Lower lobe of right lung (tissue), 2 donors: ENCODE results near the gene RNF126. TPM values are rescaled to one million over a fixed set of nuclear protein-coding genes. Genes with fewer than 3 reads are reported as not detected.
A peak's percentile ranks its signal among the peaks of the same experiment; 100 is the strongest.

Experiments used
- ATAC-seq, 2 donors: fragments of 200-7000 bp; cut with Tn5 transposase; one replicate each; pipeline ENCODE4 v1.9.1; 2020 to 2022; ENCODE audit warnings: mild to moderate bottlenecking in 2 of 2, moderate library complexity in 2 of 2
- DNase-seq: peaks from one replicate; pipeline ENCODE4 v3.0.0-alpha.2; 2020
- H3K27ac ChIP-seq: fragments of 200-600 bp; one replicate; pipeline ENCODE4 v1.8.0; 2022
- H3K27me3 ChIP-seq: fragments of 200-600 bp; one replicate; pipeline ENCODE4 v1.8.0; 2022; ENCODE audit warnings: low read depth
- H3K36me3 ChIP-seq: fragments of 200-600 bp; one replicate; pipeline ENCODE4 v1.8.0; 2022; ENCODE audit warnings: mild to moderate bottlenecking
- H3K4me1 ChIP-seq: fragments of 200-600 bp; one replicate; pipeline ENCODE4 v1.8.0; 2022
- H3K4me3 ChIP-seq: fragments of 200-600 bp; one replicate; pipeline ENCODE4 v1.8.0; 2022; ENCODE audit warnings: mild to moderate bottlenecking
- H3K9me3 ChIP-seq: fragments of 200-600 bp; one replicate; pipeline ENCODE4 v1.8.0; 2022
- intact Hi-C: fragments of 100-400 bp; cut with DNase I; formaldehyde crosslinking; loops from one replicate; pipeline ENCODE4 v1.11.0; 2022
- long read RNA-seq: library from polyadenylated mRNA; unstranded; transcript quantifications from one replicate; pipeline ENCODE4 v2.0.0, GENCODE V29; 2021
- total RNA-seq: library from RNA; stranded (reverse); fragmentation: NEBNext Ultra II Directional; extraction: Animal tissue kit (Norgen Biotek cat#: 25700); gene quantifications from one replicate; pipeline ENCODE4 v1.2.1, GENCODE V29; 2021
- TF ChIP-seq, protein P1 (sequence below): fragments of 200-600 bp; IDR thresholded peaks from one replicate; pipeline ENCODE4 v1.8.0; 2022; ENCODE audit warnings: antibody characterized with exemption, mild to moderate bottlenecking
- donor health status: DM: no; HTN: yes; CAD: no; lungs with severe emphysema.

Gene RNF126
- total RNA-seq: 27.0 TPM
- long read RNA-seq, transcript RNF126-201 (9 exons, 1,694 nt): major isoform, 46 of 84 reads
- long read RNA-seq, partial matches to known transcripts: 12 of 84 reads
- long read RNA-seq, other reads (novel, unspliced or antisense): 18 of 84 reads

DNA sequence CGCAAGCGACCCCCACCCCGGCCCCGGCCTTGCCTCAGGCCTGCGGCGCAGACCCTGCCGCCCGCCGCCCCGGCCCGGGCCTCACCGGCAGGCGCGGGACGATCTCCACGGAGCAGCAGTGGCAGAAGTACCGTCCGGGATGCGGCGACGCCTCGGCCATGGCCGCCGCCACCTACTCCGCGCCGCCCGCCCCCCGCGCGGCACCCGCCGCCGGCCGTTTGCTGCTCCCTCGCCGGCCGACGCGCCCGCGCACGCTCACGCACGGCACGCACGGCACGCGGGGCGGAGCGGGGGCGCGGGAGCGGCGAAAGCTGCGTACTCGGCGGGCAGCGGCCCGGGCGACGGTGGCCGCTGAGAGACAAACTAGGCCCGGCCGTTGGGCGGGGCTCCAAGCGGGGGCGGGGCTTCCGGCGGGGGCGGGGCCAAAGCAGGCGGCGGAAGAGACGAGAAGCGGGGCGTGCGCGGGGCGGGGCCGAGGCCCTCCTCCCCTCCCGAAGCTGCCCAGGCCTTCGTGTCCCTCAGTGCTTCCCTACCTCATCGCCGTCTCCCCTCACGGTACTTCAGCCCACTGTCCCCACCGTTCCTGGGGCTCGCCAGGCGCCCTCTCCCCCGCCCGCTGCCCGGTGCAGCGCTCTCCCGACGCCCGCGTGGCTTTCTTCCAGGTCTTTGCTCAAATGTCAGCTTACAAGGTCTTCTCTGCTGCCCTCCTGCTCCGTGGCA, at the start of gene RNF126:
Gene RNF126 (minus strand): TSS at position 253 of the 720 bp plus-strand sequence. CDS start 93 bp downstream, at position 160.
- H3K4me1 ChIP-seq: peaks cover 58% of the 10 kb centered on the region
- intact Hi-C loops: no loop called here
- peak; percentile 85 to 93 for ATAC-seq

DNA sequence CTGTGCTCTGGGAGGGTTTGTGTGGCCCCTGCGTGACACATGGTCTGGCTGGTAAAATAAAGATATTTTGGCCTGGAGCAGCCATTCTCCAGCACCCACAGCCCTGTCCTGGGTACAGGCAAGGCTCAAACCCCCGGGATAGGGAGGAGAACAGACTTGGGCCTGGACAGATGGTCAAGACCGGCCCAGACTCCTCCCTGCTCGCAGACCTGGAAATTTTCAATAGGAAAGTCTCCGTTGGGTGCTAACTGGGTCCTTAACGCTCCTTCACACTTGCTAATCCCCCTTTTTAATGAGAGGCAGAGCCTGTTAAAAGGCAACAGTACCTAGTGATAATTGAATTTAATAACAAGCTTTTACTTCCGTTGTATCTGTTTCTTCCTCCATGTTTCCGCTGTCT, 48.2 kb upstream of the RNF126 start:
- no peak overlapping the region for H3K4me3 ChIP-seq
- intact Hi-C loops: no loop called here
- no peak overlapping the region for H3K27ac ChIP-seq
- H3K27me3 ChIP-seq: peaks cover 21% of the 10 kb centered on the region
- ATAC-seq: no peak
- H3K9me3 ChIP-seq: no peaks in the 10 kb centered on the region
- TF ChIP-seq, protein P1, sequence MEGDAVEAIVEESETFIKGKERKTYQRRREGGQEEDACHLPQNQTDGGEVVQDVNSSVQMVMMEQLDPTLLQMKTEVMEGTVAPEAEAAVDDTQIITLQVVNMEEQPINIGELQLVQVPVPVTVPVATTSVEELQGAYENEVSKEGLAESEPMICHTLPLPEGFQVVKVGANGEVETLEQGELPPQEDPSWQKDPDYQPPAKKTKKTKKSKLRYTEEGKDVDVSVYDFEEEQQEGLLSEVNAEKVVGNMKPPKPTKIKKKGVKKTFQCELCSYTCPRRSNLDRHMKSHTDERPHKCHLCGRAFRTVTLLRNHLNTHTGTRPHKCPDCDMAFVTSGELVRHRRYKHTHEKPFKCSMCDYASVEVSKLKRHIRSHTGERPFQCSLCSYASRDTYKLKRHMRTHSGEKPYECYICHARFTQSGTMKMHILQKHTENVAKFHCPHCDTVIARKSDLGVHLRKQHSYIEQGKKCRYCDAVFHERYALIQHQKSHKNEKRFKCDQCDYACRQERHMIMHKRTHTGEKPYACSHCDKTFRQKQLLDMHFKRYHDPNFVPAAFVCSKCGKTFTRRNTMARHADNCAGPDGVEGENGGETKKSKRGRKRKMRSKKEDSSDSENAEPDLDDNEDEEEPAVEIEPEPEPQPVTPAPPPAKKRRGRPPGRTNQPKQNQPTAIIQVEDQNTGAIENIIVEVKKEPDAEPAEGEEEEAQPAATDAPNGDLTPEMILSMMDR: no peak
- no peaks in the 10 kb centered on the region for H3K36me3 ChIP-seq
- no peak for DNase-seq
- H3K4me1 ChIP-seq: peaks cover 14% of the 10 kb centered on the region

More for the DNA sequence above, at the start of gene RNF126:
- no peaks in the 10 kb centered on the region for H3K27me3 ChIP-seq
- no peaks in the 10 kb centered on the region for H3K36me3 ChIP-seq
- peak within 1 kb of the TSS; percentile 94 for H3K27ac ChIP-seq
- H3K9me3 ChIP-seq: no peaks in the 10 kb centered on the region
- peak within 1 kb of the TSS; percentile 100 for H3K4me3 ChIP-seq
- TF ChIP-seq, protein P1: no peak
- DNase-seq: peak; percentile 94

DNA sequence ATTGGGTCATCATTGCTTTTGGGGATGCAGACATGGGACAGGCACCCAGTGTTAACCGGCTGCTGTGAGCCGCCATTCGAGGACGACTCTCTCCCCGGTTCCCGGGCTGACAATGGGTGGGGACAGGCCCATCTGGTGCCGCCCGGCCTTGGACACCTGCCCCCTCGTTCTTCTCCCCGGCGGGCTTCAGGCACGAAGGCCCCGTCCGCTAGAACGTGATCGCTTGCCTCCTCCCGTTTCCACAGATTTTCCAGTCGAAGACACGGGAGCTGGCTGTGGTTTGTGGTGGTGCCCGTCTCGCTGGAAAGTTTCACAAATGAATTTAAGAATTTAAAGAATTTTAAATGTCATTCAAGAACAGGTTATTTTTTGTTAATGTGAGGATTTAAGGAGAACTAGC, 47.8 kb upstream of the RNF126 start:
- ATAC-seq (no peak), DNase-seq (no peak)
- intact Hi-C loops: no loop called here
- peak overlapping the region; percentile 71 for H3K27ac ChIP-seq
- H3K4me3 ChIP-seq: peak overlapping the region; percentile 62
- no peaks in the 10 kb centered on the region for H3K36me3 ChIP-seq
- TF ChIP-seq, protein P1: no peak
- H3K4me1 ChIP-seq: peaks cover 14% of the 10 kb centered on the region
- no peaks in the 10 kb centered on the region for H3K9me3 ChIP-seq
- peaks cover 21% of the 10 kb centered on the region for H3K27me3 ChIP-seq

DNA sequence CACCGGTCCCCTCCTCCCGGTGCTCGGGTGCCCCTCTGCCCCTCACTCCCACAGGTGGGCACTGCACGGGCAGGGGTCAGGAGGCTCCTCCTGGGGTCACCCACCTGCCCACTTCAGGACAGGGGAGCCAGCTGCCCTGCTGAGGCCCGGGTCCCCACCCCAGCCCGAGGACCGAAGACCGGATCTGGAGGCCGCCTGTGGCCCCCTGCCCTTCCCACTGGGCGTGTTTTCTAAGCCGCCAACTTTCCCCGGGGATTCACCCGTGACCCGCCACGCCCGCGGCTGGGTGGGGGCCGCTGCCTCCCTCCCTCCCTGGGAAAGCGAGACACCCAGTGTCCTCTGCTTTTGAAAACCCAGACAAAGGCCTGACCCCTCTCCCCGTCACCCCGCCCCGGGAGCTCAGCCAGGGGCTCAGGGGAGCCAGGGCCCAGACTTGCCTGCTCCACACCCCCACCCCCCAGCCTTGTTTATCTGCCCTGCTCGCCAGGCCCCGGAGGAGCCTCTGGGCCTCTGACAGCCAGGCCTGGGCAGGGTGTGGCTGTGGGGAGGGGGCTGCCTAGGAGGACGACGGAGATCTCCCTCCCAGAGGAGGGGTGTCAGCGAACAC, 47.1 kb upstream of the RNF126 start:
- Histone ChIP-seq H3K4me1 (peaks cover 14% of the 10 kb centered on the region), H3K9me3 (no peaks in the 10 kb centered on the region), H3K27me3 (peaks cover 21% of the 10 kb centered on the region), H3K36me3 (no peaks in the 10 kb centered on the region), H3K27ac (peak overlapping the region; percentile 71), H3K4me3 (peak overlapping the region; percentile 62)
- DNase-seq (no peak), ATAC-seq (peak; percentile 8 to 31)
- TF ChIP-seq, protein P1: no peak
- intact Hi-C loops: no loop called here

DNA sequence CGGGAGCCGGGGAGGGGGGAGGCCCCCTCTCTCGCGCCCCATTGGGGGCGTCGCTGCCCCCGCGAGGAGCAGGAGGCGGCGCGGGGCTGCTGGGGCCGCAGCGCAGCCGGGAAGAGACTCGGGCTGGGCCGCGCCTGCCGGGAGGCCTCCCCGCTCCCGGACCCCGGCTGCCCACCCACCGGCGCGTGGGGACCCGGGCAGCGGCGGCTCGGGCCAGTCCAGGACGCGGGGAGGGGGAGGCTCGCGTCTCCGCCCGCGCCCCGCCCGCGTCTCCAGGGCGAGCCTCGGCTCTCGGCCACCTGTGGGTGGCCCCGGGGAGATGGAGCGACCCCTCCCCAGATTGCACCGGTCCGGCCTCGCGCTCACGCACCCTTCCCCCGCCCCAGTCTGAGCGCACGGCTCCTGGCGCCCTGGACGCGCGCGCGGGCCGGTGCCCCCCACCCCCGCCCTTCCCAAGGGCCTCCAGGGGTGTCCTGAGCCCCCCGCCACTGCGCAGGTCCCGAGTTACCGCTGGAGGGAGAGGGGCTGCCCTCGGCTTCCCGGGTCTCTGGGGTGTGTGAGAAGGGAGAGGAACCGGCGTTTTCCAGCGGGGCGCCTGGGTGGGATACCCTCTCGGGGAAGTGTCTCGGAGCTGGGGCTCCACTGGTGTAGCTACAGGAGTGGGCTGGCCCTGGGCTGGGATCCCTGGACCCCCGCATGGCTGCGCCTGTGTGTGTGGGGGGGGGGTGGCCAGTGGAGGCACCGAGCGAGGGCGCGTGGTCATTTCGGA, 46.4 kb upstream of the RNF126 start:
- TF ChIP-seq, protein P1: no peak
- DNase-seq (no peak), ATAC-seq (peak; percentile 14 to 29)
- peaks cover 21% of the 10 kb centered on the region for H3K27me3 ChIP-seq
- intact Hi-C loops: no loop called here
- no peaks in the 10 kb centered on the region for H3K9me3 ChIP-seq
- H3K4me3 ChIP-seq: peak overlapping the region; percentile 62
- peak overlapping the region; percentile 71 for H3K27ac ChIP-seq
- no peaks in the 10 kb centered on the region for H3K36me3 ChIP-seq
- peaks cover 17% of the 10 kb centered on the region for H3K4me1 ChIP-seq
